Activated CD4-positive, alpha-beta T cell treated with anti-CD3 and anti-CD28 coated beads, Interleukin-2, amount 50 U/mL, for 48 hours (primary cell): ENCODE measurements around the gene PPP1R7.

Experiments
- DNase-seq, 2 experiments: peaks; one replicate each; pipeline ENCODE4 v3.0.0-alpha.2; 2020

The PPP1R7 gene

GRCh38 chr2:241198381-241199279 is 48.4 kb downstream of the PPP1R7 start:
- no peak for DNase-seq

DNA sequence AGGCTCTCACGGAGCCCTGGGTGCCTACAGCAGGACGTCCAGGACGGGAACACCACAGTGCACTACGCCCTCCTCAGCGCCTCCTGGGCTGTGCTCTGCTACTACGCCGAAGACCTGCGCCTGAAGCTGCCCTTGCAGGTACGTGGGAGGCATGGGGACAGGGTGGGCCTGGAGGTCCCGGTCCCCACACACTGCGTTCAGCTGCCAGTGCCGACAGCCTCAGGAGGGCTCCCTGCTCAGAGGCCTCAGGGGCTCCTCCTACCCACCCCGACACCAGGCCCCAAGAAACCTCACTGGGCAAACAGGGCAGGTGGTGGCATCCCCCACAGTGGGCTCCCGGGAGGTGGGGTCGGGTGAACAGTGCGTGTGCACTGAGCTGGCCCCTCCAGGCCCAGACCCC is 49.0 kb downstream of the PPP1R7 start:
- no peak for DNase-seq

DNA sequence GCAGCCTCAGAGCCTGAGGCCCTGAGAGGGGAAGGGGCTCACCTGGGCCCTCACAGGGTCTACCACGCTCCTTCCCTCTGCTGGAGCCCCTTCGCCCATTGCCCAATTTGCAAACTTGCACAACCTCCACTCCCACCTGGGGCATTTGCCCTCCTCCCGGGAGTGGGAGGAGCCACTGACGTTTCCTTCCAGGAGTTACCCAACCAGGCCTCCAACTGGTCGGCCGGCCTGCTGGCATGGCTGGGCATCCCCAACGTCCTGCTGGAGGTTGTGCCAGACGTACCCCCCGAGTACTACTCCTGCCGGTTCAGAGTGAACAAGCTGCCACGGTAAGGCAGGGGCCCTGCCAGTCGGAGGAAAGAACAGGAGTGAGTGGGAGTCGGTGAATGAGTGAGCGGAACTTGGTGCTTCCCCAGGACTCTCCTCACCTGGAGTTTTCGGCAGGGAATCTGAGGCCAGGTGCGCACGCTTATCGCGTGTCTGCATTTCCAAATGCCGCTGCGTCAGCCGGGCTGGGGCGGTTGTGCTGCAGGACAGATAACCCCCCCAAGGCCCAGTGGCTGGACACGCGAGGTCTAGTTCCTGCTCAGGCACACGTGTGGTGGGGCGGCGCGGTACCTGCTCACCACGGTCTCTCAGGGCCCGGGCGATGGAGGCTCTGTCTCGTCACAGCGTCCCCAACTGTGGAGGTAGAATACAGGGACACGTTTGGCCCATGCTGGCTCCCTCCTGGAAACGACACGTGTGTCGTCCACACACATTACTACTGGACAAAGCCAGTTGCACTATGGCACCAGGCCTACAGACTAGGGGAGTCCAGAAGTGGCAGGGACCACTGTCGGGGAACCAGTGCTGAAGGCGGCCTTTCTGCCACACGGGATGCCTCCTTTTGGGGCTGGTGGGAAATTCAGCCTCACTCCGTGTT is 49.9 kb downstream of the PPP1R7 start:
- no peak for DNase-seq

GRCh38 chr2:241200822-241201395 is 50.6 kb downstream of the PPP1R7 start:
- no peak for DNase-seq

GRCh38 chr2:241201445-241202267 is 51.4 kb downstream of the PPP1R7 start:
- no peak for DNase-seq

- DNase-seq, result no peak
Measured at GRCh38 chr2:241202268-241202585, 52.0 kb downstream of the PPP1R7 start.

- DNase-seq, result no peak
Measured at GRCh38 chr2:241202681-241203080, 52.4 kb downstream of the PPP1R7 start.

DNA sequence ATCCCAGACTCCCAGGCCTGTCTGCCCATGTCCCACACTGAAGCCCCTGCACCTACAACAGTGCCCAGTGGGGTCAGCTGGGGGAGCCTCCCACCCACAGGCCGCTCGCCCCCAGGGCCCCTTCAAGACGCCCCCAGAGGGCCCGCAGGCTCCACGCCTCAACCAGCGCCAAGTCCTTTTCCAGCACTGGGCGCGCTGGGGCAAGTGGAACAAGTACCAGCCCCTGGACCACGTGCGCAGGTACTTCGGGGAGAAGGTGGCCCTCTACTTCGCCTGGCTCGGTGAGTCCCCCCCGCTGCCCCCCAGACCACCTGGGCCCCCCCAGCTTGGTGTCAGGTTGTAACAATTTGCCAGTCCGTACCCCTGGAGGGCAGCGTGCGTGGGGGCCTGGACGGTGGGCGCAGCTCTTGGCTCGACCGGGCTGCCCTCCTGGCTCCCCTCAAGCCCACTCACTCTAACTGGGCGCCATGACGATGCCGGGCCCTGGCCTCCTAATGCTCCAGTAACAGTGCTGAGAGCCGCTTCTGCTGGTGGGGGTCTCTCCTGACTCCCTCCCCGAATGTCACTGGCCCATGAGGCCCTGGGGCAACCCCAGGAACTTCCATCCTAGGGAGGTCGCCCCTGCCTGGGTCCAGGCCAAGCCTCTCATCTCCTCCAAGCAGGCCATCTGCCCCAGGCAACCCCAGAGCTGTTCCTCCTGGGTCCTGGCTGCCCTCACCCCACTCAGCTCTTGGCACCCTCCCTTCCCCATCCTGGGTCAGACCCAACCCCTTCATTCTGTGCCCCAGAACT is 53.1 kb downstream of the PPP1R7 start:
- DNase-seq, result no peak

GRCh38 chr2:241204010-241204384 is 53.7 kb downstream of the PPP1R7 start:
- DNase-seq, result no peak

GRCh38 chr2:241204490-241204889 is 54.2 kb downstream of the PPP1R7 start:
- DNase-seq, result no peak

GRCh38 chr2:241205086-241205485 is 54.8 kb downstream of the PPP1R7 start:
- no peak for DNase-seq

GRCh38 chr2:241207151-241207550 is 56.9 kb downstream of the PPP1R7 start:
- no peak for DNase-seq

- DNase-seq, result no peak
Measured at GRCh38 chr2:241207641-241208040, 57.4 kb downstream of the PPP1R7 start.

- no peak for DNase-seq
Measured at GRCh38 chr2:241208058-241208457, 57.8 kb downstream of the PPP1R7 start.

GRCh38 chr2:241209271-241209670 is 59.0 kb downstream of the PPP1R7 start:
- DNase-seq, result no peak

DNA sequence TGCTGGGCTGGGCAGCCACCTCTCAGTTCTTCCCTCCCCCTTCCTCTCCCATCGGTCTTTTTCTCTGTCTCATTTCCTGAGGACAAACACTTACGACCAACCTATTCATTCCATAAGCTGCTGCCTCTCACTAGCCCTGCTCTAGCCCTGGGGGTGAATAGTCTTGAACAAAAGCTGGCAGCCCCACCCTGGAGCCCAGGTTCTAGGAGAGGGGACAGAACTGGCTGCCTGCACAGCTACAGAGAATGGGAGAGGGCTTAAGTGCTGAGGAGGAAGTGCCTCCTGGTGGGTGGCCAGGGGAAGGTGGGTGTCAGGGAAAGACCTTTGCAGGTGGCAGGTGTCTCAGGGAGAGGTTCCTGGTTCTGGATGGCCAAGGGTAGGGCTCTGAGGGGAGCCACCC is 61.0 kb downstream of the PPP1R7 start:
- DNase-seq, result no peak

GRCh38 chr2:241213041-241213440 is 62.8 kb downstream of the PPP1R7 start:
- DNase-seq, result no peak

GRCh38 chr2:241213567-241213966 is 63.3 kb downstream of the PPP1R7 start:
- DNase-seq, result no peak

DNA sequence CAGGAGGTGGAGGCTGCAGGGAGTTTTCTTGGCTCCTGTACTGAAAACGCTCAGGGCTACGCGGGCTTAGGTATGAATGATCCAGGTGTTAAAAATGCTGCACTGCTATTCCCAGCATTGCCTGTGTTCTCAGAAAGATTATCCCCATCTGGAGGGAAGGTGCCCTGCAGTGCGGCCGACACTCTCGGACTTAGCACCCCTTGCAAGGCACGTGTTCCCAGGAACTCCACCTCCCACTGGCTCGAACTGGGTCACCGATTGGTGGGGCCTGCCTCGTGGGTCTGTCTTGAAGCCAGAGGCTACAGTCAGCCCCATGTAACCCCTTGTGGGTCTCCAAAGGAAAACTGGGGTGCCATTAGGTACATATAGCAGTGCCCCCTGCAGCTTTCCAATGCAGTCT is 63.9 kb downstream of the PPP1R7 start:
- DNase-seq, result no peak

- no peak for DNase-seq
Measured at GRCh38 chr2:241214766-241215165, 64.5 kb downstream of the PPP1R7 start.

- no peak for DNase-seq
Measured at GRCh38 chr2:241215421-241215820, 65.2 kb downstream of the PPP1R7 start.

DNA sequence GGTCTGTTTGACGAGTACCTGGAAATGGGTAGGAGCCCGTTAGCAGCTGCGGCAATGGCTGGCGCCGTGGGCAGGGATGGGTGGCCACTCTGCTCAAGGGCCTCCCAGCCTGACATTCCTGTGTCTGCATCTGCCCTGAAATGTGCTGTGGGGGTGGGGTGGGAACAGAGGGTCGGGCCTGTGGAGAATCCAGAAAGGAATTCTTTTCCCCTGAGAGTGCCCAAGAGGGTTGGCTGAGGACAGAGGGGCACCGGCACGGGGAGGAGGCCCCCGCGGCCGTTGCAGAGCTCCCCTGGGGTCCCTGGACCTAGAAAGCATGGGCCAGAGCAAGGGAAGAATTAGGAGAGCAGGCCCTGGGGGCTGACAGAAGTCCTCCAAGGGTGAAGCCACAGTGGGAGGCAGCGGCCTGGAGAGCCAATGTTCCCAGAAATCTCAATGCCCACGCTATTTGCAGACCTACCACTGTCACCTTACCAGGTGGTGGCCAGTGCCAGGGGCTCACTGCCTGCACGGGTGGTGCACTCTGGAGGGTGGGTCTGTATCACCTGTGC is 66.0 kb downstream of the PPP1R7 start:
- DNase-seq, result no peak
